Stimulated activated CD4-positive, alpha-beta T cell treated with anti-CD3 and anti-CD28 coated beads, Interleukin-1b, Interleukin-23, amount 100 ng/mL, for 24 hours (primary cell): ENCODE data around the gene FRRS1.

Experiments used
- DNase-seq, 4 experiments: peaks; one replicate each; pipeline ENCODE4 v3.0.0-alpha.2; 2020; ENCODE audit warnings: low read depth in 4 of 4, low spot score in 1 of 4

The FRRS1 gene

GRCh38 chr1:99737016-99737415 is 29.4 kb downstream of the FRRS1 start:
- DNase-seq: no peak

DNA sequence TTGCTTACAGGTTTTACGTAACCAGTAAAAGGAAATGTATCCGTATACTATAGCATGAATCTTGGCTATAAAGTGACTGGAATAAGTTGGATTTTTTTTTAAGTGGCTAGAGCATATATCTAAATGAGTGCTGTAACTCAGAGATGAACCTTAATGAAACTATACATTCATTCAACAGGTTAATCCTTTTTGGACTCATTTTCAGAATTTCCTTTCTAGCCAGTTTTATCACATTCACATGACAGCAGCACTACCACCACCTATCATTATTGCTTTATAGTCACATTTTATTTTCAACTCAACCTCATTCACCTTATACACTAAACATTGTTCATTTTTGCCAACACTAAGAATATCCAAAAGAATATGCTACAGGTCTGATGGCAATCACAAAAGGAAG is 30.6 kb downstream of the FRRS1 start:
- DNase-seq: no peak

DNA sequence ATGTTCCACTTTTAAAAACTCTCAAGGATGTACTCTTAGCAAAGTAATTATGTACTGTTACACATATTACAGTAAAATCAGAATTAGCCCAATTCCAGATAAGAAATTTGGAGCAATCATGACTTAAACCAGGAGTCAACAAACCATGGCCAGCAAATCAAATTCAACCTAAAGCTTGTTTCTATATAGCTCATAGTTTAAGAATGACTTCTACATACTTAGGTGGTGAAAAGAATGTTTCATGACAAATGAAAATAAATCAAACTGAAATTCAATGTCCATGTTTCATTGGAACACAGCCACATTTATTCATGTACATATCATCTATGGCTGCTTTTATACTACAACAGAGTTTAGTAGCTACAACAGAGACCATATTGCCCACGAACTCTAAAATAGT is 35.1 kb downstream of the FRRS1 start:
- no peak for DNase-seq

GRCh38 chr1:99728494-99729235 is 37.8 kb downstream of the FRRS1 start:
- no peak for DNase-seq

DNA sequence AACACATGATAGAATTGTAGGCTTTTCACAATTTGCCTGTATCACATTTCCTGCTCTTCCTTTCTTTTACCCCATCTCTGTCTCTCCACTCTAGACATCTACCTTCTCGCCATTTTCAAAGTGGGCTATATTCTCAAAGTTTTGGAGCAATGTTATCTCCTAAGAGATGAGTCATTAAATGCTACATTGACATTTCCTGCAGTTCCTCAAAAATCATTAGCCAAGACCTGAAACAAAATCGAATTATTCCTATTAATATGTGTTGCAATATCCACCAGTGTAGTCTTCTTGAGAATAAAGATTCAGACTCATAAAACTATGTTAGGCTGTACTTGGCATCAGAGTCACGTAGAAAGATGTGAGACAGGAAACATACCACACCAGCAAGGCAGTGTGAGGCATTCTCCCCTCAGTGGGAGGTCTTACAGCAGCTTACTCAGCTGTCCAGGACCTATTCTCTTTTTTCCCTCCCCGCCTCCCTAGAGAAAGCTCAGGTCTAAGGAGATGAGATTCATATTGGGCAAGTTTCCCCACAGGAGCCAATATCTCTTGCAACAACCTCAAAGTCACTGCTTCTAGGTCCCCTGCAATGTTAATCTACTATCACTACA is 38.8 kb downstream of the FRRS1 start:
- DNase-seq: no peak

DNA sequence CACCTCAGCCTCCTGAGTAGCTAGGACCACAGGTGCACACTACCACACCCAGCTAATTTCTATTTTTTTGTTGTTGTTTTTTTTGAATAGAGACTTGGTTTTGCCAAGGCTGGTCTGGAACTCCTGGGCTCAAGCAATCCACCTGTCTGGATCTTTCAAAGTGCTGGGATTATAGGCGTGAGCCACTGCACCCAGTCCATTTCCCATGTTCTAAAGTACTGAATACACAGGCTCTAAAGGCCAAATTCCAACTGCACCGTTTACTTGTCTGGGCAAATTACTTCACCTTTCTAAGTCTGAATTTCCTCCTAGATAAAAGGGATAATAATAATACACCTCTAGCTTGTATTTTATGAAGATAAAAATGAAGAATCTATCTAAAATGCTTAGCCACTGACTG is 39.6 kb downstream of the FRRS1 start:
- DNase-seq: no peak

GRCh38 chr1:99726407-99726806 is 40.0 kb downstream of the FRRS1 start:
- DNase-seq: no peak

GRCh38 chr1:99725996-99726395 is 40.4 kb downstream of the FRRS1 start:
- no peak for DNase-seq

DNA sequence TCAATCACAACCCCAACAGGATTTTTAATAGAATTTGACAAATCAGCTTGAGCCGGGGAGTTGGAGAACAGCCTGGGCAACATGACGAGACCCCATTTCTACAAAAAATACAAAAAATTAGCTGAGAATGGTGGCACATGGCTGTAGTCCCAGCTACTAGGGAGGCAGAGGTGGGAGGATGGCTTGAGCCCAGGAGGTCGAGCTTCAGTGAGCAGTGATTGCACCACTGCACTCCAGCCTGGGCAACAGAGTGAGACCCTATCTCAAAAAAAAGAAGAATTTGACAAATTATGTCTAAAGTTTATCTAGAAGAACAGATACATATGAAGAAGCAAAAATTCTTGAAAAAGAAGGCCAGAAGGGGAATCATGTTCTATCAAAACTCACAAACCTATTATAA is 43.2 kb downstream of the FRRS1 start:
- DNase-seq: no peak

DNA sequence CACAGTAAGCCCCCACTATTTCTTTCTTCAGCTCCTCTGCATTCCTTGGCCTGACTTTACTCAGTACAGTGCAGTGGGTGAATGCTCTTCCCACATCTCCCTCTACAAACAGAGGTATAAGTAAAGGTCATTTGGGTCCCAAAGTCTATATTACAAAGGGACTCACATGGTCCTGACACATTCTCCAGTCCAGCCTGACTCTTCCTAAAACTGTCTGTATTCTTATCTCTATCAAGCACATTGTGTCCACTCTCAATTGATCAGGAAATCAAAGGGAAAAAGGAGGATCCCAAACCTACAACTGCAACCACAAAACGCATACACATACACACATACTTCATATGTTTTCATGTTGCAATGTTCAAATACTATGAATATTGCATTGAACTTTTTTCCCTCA is 49.4 kb downstream of the FRRS1 start:
- no peak for DNase-seq

DNA sequence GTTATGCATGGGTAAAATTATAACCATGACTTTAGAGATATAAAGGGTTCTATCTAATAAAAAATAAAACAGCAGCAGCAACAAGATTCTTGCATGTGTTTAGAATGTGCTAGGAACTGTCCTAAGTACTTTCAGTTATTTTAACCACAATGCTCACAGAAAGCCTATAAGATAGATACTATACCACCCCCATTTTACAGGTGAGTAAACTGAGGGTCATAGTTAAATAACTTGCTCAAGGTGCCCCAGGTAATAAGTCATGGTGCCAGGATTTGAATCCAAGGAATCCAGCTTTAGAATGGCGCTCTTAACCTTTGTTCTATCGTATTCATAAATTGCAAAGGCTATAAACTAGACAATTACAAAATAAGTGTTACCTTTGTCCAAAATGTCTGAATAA is 53.4 kb downstream of the FRRS1 start:
- no peak for DNase-seq

- no peak for DNase-seq
Observed at GRCh38 chr1:99710994-99711393, 55.4 kb downstream of the FRRS1 start.

GRCh38 chr1:99707535-99708142 is 58.8 kb downstream of the FRRS1 start:
- peak; percentile 7 to 42 (median 22) for DNase-seq

DNA sequence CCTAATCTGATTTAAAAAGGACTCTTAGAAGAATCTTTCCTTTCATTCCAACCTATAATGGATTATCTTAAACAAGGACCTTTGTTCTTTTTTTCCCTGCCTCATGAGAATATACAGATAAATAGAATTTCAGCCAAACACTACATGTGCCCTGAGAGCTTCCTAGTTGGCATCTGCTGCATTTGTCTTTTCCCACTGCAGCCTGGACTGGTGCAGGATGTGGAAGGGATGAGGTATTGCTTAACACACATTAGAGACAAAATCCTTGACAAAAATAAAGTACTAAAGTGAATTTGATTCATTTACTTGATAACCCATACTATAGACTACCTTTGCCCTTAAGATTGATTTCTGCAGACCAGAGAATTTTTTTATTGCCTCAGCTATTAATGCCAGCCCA is 61.0 kb downstream of the FRRS1 start:
- DNase-seq: no peak

GRCh38 chr1:99704356-99704816 is 62.0 kb downstream of the FRRS1 start:
- DNase-seq: no peak

GRCh38 chr1:99702221-99702620 is 64.2 kb downstream of the FRRS1 start:
- DNase-seq: no peak

GRCh38 chr1:99700020-99700419 is 66.4 kb downstream of the FRRS1 start:
- DNase-seq: no peak

- DNase-seq: no peak
Observed at GRCh38 chr1:99697580-99697979, 68.9 kb downstream of the FRRS1 start.

DNA sequence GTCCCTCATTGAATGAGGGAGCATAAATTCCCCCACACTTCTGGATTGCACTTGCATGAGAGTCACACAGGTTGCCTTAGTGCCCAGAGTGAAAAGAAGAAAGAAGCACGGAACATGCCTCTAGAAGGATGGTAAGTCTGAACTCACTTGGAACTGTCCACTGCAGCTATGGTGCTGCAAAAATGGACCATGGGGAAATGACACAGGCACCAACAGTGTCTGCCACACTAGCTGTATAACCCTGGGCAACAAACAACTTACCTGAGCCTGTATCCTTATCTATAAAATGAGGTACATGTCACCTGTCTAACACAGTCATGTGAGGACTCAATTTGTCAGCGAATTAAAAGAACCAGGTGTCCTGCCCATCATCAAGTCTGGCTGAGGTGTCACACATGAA is 69.8 kb downstream of the FRRS1 start:
- DNase-seq: no peak

GRCh38 chr1:99691175-99691574 is 75.3 kb downstream of the FRRS1 start:
- DNase-seq: no peak

DNA sequence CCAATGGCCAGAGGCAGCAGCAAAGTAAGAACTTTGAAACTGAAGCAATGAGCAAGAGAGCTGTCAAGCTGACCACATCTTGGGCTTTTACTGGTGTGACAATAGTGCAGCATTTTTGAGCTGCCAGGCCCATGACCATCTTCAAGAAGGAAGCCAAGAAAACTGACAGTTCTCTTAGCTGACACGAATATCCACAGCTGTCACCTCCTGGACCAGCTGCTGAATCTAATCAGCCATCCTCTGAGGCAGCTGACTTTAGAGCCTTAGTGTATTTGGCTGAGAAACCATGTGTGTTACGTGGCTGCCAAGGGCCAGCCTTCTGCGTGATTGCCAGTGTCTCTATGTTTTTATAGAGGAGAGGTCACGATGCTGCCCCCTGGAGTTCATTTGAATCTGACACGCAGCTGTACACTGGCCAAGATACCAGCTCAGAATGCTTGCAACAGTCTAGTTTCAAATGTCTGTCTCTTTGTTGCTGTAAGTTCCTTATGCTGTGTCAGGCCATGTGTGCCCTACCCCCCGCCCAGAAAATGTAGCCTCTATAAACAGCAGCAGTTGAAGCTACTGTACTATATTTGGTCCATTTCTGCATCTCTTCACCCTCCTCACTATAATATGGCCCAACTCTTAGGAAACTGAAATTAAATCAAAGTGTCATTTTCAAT is 80.8 kb downstream of the FRRS1 start:
- peak in 2 of 4 experiments; percentile 3 to 17 for DNase-seq

DNA sequence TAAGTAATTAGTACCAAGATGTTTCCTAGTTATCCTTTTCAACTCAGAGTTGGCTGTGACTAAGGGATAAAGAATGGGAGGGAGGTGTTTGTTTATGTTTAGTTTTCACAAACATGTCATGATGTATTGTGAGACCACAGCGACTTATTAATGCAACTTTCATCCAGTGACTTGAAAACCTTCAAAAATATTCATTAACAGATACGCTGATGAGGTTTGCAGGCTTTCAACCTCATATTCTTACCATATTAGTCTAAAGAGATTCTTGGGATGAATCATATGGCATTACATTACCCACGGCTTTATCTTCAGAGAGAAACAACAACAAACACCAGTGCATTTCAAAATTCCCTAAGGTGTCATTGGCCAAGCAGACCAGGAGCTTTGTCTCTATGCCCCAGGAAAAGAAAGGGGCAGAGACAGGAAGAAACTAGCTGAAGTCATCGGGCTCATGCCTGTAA is 84.1 kb downstream of the FRRS1 start:
- no peak for DNase-seq
